Breast epithelium (tissue), 3 donors: Measurements from ENCODE around the gene HOXB6.

Experiments
- CTCF ChIP-seq, 3 donors: fragments of 450-650 bp; IDR thresholded peaks; one replicate each; pipeline ENCODE4 v1.5.1; 2016 to 2017; ENCODE audit warnings: antibody characterized with exemption in 3 of 3, mild to moderate bottlenecking in 3 of 3, moderate library complexity in 3 of 3
- POLR2A ChIP-seq: fragments of 450-650 bp; IDR thresholded peaks from one replicate; pipeline ENCODE4 v1.6.1; 2016; ENCODE audit warnings: antibody characterized with exemption, mild to moderate bottlenecking, moderate library complexity

DNA sequence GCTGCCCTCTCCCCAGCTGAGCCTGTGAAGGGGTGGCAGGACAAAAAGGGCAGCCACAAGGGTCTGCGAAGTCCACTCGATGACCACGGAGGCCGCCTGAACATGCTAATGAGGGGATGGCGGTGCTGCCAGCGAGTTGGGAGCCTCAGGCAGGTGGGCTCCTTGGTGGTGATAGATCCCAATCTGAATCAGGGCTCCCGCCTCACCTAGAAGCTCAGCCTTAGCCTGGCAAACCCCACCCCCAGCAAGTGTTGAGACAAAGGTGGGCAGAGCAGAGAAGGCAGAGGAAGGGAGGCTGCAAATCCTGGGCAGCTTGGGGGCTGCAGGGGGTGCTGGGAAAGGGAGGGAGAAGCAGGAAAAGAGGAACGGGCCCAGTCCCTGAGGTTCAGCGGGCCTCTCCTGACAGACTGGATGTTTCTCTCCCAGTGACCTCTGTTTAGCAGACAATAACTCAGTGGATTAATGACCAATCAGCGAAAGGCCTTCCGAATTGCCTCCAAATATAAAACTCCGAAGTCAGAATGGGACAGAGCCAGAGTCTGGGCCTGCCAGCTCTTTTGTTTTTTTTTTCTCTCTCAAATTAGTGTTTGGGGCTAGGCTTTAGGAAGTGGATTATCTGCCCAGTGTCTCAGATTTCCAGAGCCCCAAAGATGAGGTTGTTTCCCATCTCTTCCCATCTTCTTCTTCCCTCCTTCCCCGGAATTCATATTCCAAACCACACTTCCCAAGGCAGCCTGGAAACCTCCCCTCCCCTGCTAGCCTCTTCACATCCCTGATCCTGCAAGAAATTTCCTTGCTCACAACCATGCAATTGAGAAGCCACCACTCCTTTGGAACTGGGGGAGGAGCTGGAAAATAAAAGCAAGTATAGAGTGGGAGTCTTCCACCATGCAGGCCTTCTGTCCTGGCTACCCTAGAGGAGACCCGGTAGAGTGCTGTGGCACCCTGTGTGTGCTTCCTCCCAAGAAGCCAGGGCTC is 44.7 kb downstream of the HOXB6 start:
- TF ChIP-seq CTCF (IDR thresholded peaks at IDR 0.05) (no peak), POLR2A (no peak)
